Uterus (tissue), 2 donors: Measurements from ENCODE around the gene WDR47.

Experiments
- CTCF ChIP-seq, 4 experiments: fragments of 200-600 bp in 2 of 4; fragments of 450-650 bp in 2 of 4; sonication (generic) in 2 of 4; IDR thresholded peaks; one replicate each; pipeline ENCODE4 v1.5.1; 2016 to 2019; ENCODE audit warnings: antibody characterized with exemption in 4 of 4, mild to moderate bottlenecking in 2 of 4, moderate library complexity in 1 of 4
- POLR2A ChIP-seq, 2 donors: fragments of 450-650 bp; IDR thresholded peaks; one replicate each; pipeline ENCODE4 v1.6.1; 2016; ENCODE audit warnings: antibody characterized with exemption in 2 of 2, mild to moderate bottlenecking in 1 of 2, moderate library complexity in 1 of 2

- TF ChIP-seq CTCF (IDR thresholded peaks at IDR 0.05), result no peak
- no peak for TF ChIP-seq POLR2A (IDR thresholded peaks at IDR 0.05)
Observed at GRCh38 chr1:109067883-109068282, 26.0 kb upstream of the WDR47 start.
